Vagina (tissue), 2 donors: ENCODE measurements around the gene FOXF1.

Experiments used
- POLR2AphosphoS5 ChIP-seq, 2 donors: sonication (generic); formaldehyde crosslinking; IDR thresholded peaks; one replicate each; pipeline ENCODE4 v1.9.0; 2017; ENCODE audit warnings: antibody characterized with exemption in 2 of 2, mild to moderate bottlenecking in 2 of 2, low read depth in 1 of 2; ENCODE audit not compliant: insufficient read depth in 1 of 2
- TF ChIP-seq, protein P1 (sequence below), 3 experiments: fragments of 450-650 bp in 2 of 3; fragments of 200-600 bp in 1 of 3; sonication (generic) in 1 of 3; IDR thresholded peaks; one replicate each; pipeline ENCODE4 v1.5.1; 2017 to 2019; ENCODE audit warnings: antibody characterized with exemption in 3 of 3, mild to moderate bottlenecking in 2 of 3, moderate library complexity in 2 of 3

DNA sequence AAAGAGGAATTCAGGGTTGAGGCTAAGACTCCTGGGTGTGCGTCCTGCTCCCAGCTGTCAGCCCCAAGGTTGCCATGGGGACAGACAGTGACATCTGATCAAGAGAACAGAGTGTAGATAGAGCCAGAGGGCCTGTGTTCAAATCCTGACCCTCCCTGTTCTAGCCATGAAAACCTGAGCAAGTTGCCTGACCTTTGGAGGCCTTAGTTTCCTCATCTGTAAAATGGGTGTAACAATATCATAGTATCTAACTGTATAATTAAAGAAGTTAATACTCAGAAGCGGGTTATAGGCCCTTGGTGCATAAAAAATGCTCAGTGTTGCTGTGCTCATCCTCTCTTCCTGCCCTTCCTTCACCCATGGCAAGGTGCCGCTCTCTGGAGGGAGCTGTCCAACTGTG is 28.7 kb upstream of the FOXF1 start:
- TF ChIP-seq, protein P1, sequence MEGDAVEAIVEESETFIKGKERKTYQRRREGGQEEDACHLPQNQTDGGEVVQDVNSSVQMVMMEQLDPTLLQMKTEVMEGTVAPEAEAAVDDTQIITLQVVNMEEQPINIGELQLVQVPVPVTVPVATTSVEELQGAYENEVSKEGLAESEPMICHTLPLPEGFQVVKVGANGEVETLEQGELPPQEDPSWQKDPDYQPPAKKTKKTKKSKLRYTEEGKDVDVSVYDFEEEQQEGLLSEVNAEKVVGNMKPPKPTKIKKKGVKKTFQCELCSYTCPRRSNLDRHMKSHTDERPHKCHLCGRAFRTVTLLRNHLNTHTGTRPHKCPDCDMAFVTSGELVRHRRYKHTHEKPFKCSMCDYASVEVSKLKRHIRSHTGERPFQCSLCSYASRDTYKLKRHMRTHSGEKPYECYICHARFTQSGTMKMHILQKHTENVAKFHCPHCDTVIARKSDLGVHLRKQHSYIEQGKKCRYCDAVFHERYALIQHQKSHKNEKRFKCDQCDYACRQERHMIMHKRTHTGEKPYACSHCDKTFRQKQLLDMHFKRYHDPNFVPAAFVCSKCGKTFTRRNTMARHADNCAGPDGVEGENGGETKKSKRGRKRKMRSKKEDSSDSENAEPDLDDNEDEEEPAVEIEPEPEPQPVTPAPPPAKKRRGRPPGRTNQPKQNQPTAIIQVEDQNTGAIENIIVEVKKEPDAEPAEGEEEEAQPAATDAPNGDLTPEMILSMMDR (IDR thresholded peaks at IDR 0.05) = no peak
- TF ChIP-seq POLR2AphosphoS5 (IDR thresholded peaks at IDR 0.05; ENCODE audit: insufficient read depth in 1 of 2, low read depth in 1 of 2) = no peak
